ENCODE data around the gene SLC5A2.

- TF ChIP-seq CTCF (conservative IDR thresholded peaks at IDR 0.05) (no peak), EZH2 (IDR thresholded peaks at IDR 0.05; ENCODE audit: low read depth) (no peak)
These were observed 30.3 kb upstream of the SLC5A2 start for GRCh38 chr16:31452631-31453106.

Data from PC-9 (cell line).